Measurements from ENCODE around the gene BAZ1B.

- TF ChIP-seq CTCF (IDR thresholded peaks at IDR 0.05) (no peak), EZH2phosphoT487 (IDR thresholded peaks at IDR 0.05) (no peak)
Observed at GRCh38 chr7:73434701-73435069, 87.4 kb downstream of the BAZ1B start.

Measured in neural progenitor cell (in vitro differentiated cells).